ENCODE data around the gene CDKAL1. TPM values are rescaled to one million over a fixed set of nuclear protein-coding genes. Genes with fewer than 3 reads are reported as not detected.

Gene CDKAL1
- total RNA-seq, 4 donors from 2014 or later = 10.3 to 11.2 (median 10.5) TPM

- Histone ChIP-seq H3K36me3 (no peaks in the 10 kb centered on the region), H3K27ac (replicated peaks in 1 of 4) (no peak overlapping the region), H3K27me3 (no peaks in the 10 kb centered on the region), H3K4me3 (no peak overlapping the region), H3K9me3 (no peaks in the 10 kb centered on the region), H3K4me1 (peaks cover 0 to 9% (median 0%) of the 10 kb centered on the region in 4 donors)
- TF ChIP-seq EP300 (IDR thresholded peaks at IDR 0.05) (no peak), POLR2A (IDR thresholded peaks at IDR 0.05; ENCODE audit: low read depth) (no peak), POLR2AphosphoS5 (IDR thresholded peaks at IDR 0.05) (no peak), CTCF (IDR thresholded peaks at IDR 0.05) (no peak)
- intact Hi-C loops (cut with DNase I) = no loop called here
- DNase-seq (ENCODE audit: extremely low spot score) = no peak
- 96% methylated on average over 6 of the region's 6 CpGs for WGBS
These were observed 606.7 kb downstream of the CDKAL1 start for GRCh38 chr6:21140966-21141365.

GRCh38 chr6:21141616-21142303, 607.5 kb downstream of the CDKAL1 start:
- no peak for DNase-seq (ENCODE audit: extremely low spot score)
- Histone ChIP-seq H3K36me3 (no peaks in the 10 kb centered on the region), H3K4me3 (no peak overlapping the region), H3K9me3 (no peaks in the 10 kb centered on the region), H3K27ac (replicated peaks in 1 of 4) (no peak overlapping the region), H3K4me1 (peaks cover 0 to 9% (median 0%) of the 10 kb centered on the region in 4 donors), H3K27me3 (no peaks in the 10 kb centered on the region)
- TF ChIP-seq POLR2A (IDR thresholded peaks at IDR 0.05; ENCODE audit: low read depth) (no peak), EP300 (IDR thresholded peaks at IDR 0.05) (no peak), POLR2AphosphoS5 (IDR thresholded peaks at IDR 0.05) (no peak), CTCF (IDR thresholded peaks at IDR 0.05) (no peak)
- intact Hi-C loops (cut with DNase I) = no loop called here
- WGBS = 96% methylated on average over 1 of the region's 1 CpG

- Histone ChIP-seq H3K4me1 (peaks cover 0 to 9% (median 0%) of the 10 kb centered on the region in 4 donors), H3K27ac (replicated peaks in 1 of 4) (no peak overlapping the region), H3K9me3 (no peaks in the 10 kb centered on the region), H3K27me3 (no peaks in the 10 kb centered on the region), H3K36me3 (no peaks in the 10 kb centered on the region), H3K4me3 (no peak overlapping the region)
- intact Hi-C loops (cut with DNase I) = no loop called here
- TF ChIP-seq EP300 (IDR thresholded peaks at IDR 0.05) (no peak), CTCF (IDR thresholded peaks at IDR 0.05) (no peak), POLR2AphosphoS5 (IDR thresholded peaks at IDR 0.05) (no peak), POLR2A (IDR thresholded peaks at IDR 0.05; ENCODE audit: low read depth) (no peak)
- no peak for DNase-seq (ENCODE audit: extremely low spot score)
- 87% methylated on average over 3 of the region's 3 CpGs for WGBS
These were observed 608.5 kb downstream of the CDKAL1 start for GRCh38 chr6:21142741-21143140.

GRCh38 chr6:21143645-21144044, 609.4 kb downstream of the CDKAL1 start:
- peaks cover 0 to 8% (median 0%) of the 10 kb centered on the region in 4 donors for H3K4me1 ChIP-seq
- H3K4me3 ChIP-seq = no peak overlapping the region
- no peaks in the 10 kb centered on the region for H3K27me3 ChIP-seq
- no peak for DNase-seq (ENCODE audit: extremely low spot score)
- H3K36me3 ChIP-seq = no peaks in the 10 kb centered on the region
- intact Hi-C loops (cut with DNase I) = no loop called here
- WGBS = 83% methylated on average over 4 of the region's 4 CpGs
- no peaks in the 10 kb centered on the region for H3K9me3 ChIP-seq
- TF ChIP-seq POLR2A (IDR thresholded peaks at IDR 0.05; ENCODE audit: low read depth) (no peak), EP300 (IDR thresholded peaks at IDR 0.05) (no peak), POLR2AphosphoS5 (IDR thresholded peaks at IDR 0.05) (no peak), CTCF (IDR thresholded peaks at IDR 0.05) (no peak)
- H3K27ac ChIP-seq (replicated peaks in 1 of 4) = no peak overlapping the region

- DNase-seq (ENCODE audit: extremely low spot score) = no peak
- intact Hi-C loops (cut with DNase I) = no loop called here
- TF ChIP-seq EP300 (IDR thresholded peaks at IDR 0.05) (no peak), CTCF (IDR thresholded peaks at IDR 0.05) (no peak), POLR2A (IDR thresholded peaks at IDR 0.05; ENCODE audit: low read depth) (no peak), POLR2AphosphoS5 (IDR thresholded peaks at IDR 0.05) (no peak)
- no peak overlapping the region for H3K27ac ChIP-seq (replicated peaks in 1 of 4)
- no peaks in the 10 kb centered on the region for H3K4me1 ChIP-seq
- 100% methylated on average over 2 of the region's 2 CpGs for WGBS
- no peaks in the 10 kb centered on the region for H3K9me3 ChIP-seq
- H3K27me3 ChIP-seq = no peaks in the 10 kb centered on the region
- H3K4me3 ChIP-seq = no peak overlapping the region
- H3K36me3 ChIP-seq = no peaks in the 10 kb centered on the region
These were observed 610.7 kb downstream of the CDKAL1 start for GRCh38 chr6:21144928-21145327.

Measured in esophagus muscularis mucosa (tissue), 4 donors.